OCI-LY7 (cell line): ENCODE data around the gene MYLK.

ENCODE experiments used
- CTCF ChIP-seq: fragments of 200-600 bp; sonication (generic); conservative IDR thresholded peaks from 2 replicates; pipeline ENCODE4 v1.5.1; 2014; ENCODE audit warnings: mild to moderate bottlenecking, antibody characterized with exemption, low read length, moderate library complexity, mixed read lengths
- EZH2phosphoT487 ChIP-seq: fragments of 200-600 bp; sonication (generic); IDR thresholded peaks from 2 replicates; pipeline ENCODE4 v1.6.1; 2018; ENCODE audit warnings: low read depth, borderline replicate concordance, mild to moderate bottlenecking, mixed run types, antibody characterized with exemption, low read length, moderate library complexity, mixed read lengths

DNA sequence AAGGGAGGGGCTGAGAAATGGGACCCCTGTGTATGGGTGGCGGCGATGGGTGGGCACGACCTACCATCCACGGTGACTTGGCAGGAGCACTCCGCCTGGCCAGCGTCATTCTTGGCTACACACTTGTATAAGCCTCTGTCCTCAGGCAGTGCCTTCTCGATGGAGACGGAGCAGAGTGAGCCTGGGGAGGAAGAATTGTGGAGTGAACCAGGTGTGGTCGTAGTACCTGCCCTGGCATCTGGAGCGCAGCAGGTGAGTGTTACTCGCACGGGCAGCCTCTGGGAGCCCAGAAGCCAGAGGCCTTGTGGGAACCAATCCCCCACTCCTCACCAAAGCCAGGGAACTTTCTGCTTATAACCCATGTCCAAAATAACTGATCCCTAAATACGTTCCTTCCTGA, 191.5 kb downstream of the MYLK start:
- TF ChIP-seq CTCF = no peak
- TF ChIP-seq EZH2phosphoT487 = no peak
